Activated T-cell treated with anti-CD3 and anti-CD28 coated beads, Interleukin-2, amount 50 U/mL, for 4 hours (primary cell): Measurements from ENCODE around the gene HSPA8. TPM values are rescaled to one million over a fixed set of nuclear protein-coding genes. Genes with fewer than 3 reads are reported as not detected.
"Not testable (repeated sequence)": the region's sequence is repeated elsewhere in the genome, so short reads cannot be mapped to it uniquely, and the experiment has no call there.

Source experiments
- ATAC-seq, 2 donors: fragments of 200-7000 bp; cut with Tn5 transposase; one replicate each; pipeline ENCODE4 v1.10.0; 2021
- DNase-seq: peaks from one replicate; pipeline ENCODE4 v3.0.0-alpha.2; 2020
- H3K27me3 Mint-ChIP-seq: one replicate; pipeline ENCODE4 v1.8.0; 2021; ENCODE audit warnings: low read depth, mixed read lengths
- H3K36me3 Mint-ChIP-seq: one replicate; pipeline ENCODE4 v1.8.0; 2022; ENCODE audit warnings: mixed read lengths; ENCODE audit not compliant: insufficient read depth
- H3K4me1 Mint-ChIP-seq: one replicate; pipeline ENCODE4 v1.8.0; 2021; ENCODE audit warnings: low read depth, mixed read lengths
- H3K4me3 Mint-ChIP-seq: one replicate; pipeline ENCODE4 v1.8.0; 2021; ENCODE audit warnings: mild to moderate bottlenecking, moderate library complexity, mixed read lengths
- H3K9me3 Mint-ChIP-seq: one replicate; pipeline ENCODE4 v1.8.0; 2021; ENCODE audit warnings: mixed read lengths
- total RNA-seq, 3 donors: library from RNA; stranded (reverse); gene quantifications; one replicate each; pipeline ENCODE4 v1.2.1, GENCODE V29; 2021

Gene HSPA8
- total RNA-seq = 1,000 to 10,000 TPM; 3,255 to 3,669 (median 3,417) TPM

- H3K27me3 Mint-ChIP-seq = no peaks in the 10 kb centered on the region
- peaks cover 62% of the 10 kb centered on the region for H3K36me3 Mint-ChIP-seq
- DNase-seq (peak; percentile 54), ATAC-seq (peak in 1 of 2 donors; percentile 13)
- peak within 1 kb of the TSS; percentile 99 for H3K4me3 Mint-ChIP-seq
- H3K4me1 Mint-ChIP-seq = peaks cover 51% of the 10 kb centered on the region
- H3K9me3 Mint-ChIP-seq = no peaks in the 10 kb centered on the region
Measured at GRCh38 chr11:123061403-123062157, at the start of gene HSPA8. TSS of gene HSPA8 (minus strand) at chr11:123062136. CDS start at chr11:123061324, 812 bp downstream.

- peaks cover 3% of the 10 kb centered on the region for H3K9me3 Mint-ChIP-seq
- no peaks in the 10 kb centered on the region for H3K27me3 Mint-ChIP-seq
- H3K36me3 Mint-ChIP-seq = no peaks in the 10 kb centered on the region
- H3K4me3 Mint-ChIP-seq = no peak overlapping the region
- peaks cover 3% of the 10 kb centered on the region for H3K4me1 Mint-ChIP-seq
- peak in 1 of 2 donors; percentile 61 for ATAC-seq
- no peak for DNase-seq
Measured at GRCh38 chr11:123111465-123111864, 49.5 kb upstream of the HSPA8 start.

DNA sequence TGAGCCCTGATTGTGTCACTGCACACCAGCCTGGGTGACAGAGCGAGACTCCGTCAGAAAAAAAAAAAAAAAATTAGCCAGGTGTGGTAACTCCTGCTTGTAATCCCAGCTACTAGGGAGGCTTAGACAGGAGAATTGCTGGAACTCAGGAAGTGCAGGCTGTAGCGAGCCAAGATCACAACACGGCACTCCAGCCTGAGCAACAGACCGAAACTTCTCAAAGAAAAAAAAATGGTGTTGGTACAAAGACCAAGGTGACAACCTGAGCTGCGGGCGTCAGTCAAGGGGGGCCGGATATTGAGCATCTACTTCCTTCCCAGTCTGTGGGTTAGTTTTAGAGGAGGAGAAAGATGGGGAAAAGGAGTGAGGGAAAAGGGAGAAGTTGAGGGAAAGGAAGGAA is 48.5 kb upstream of the HSPA8 start:
- ATAC-seq = no peak
- Mint-ChIP-seq H3K36me3 (no peaks in the 10 kb centered on the region), H3K27me3 (no peaks in the 10 kb centered on the region), H3K4me3 (no peak overlapping the region), H3K9me3 (no peaks in the 10 kb centered on the region), H3K4me1 (peaks cover 3% of the 10 kb centered on the region)
- no peak for DNase-seq

DNA sequence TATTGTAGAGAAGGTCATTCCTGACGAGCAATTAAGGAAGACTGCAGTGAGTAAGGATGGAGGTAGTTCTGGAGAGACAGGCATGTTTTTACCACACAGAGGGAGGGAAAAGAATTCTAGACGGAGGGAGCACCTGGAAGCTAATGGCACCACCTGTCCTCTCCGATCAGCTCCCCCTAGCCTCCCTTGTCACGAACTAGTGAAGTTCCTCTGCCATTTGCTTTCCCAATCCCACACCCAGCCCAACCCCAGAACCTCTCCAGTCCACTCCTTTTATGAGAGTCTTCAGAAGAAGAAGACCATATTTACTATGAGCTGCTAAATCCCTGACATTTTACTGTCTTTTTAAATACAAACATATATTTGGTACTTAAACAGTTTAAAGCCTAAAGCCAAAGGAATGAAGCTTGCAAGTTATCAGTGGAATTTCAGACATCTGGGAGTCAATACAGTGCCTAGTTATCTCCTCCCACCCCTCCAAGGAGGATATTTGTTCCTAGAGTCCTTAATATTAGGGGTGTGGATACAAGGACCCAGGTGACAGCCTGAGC is 46.1 kb upstream of the HSPA8 start:
- no peak for ATAC-seq
- H3K9me3 Mint-ChIP-seq = no peaks in the 10 kb centered on the region
- no peaks in the 10 kb centered on the region for H3K27me3 Mint-ChIP-seq
- no peaks in the 10 kb centered on the region for H3K36me3 Mint-ChIP-seq
- DNase-seq = no peak
- H3K4me3 Mint-ChIP-seq = no peak overlapping the region
- H3K4me1 Mint-ChIP-seq = peaks cover 8% of the 10 kb centered on the region

DNA sequence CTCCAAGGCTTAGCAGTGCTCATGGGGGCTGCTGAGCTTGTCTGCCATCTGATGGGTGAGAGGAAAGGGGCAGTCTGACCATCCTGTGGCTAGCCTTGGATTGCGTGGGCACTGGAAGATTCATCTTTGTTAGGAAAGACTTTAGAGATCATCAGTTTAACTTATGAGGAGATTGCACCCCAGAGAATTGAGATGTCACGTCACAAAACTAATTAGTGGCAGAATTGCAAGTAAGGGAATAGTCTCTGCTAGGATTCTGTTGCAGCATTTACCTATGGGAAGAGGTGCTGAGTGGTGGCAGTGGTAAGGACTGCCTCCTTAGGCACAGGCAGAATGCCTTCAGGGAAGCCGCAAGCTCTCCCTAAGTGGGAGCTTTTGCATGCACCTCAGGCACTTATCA is 42.8 kb upstream of the HSPA8 start:
- Mint-ChIP-seq H3K4me1 (peaks cover 25% of the 10 kb centered on the region), H3K4me3 (no peak overlapping the region), H3K36me3 (no peaks in the 10 kb centered on the region), H3K27me3 (no peaks in the 10 kb centered on the region), H3K9me3 (no peaks in the 10 kb centered on the region)
- no peak for DNase-seq
- no peak for ATAC-seq

DNA sequence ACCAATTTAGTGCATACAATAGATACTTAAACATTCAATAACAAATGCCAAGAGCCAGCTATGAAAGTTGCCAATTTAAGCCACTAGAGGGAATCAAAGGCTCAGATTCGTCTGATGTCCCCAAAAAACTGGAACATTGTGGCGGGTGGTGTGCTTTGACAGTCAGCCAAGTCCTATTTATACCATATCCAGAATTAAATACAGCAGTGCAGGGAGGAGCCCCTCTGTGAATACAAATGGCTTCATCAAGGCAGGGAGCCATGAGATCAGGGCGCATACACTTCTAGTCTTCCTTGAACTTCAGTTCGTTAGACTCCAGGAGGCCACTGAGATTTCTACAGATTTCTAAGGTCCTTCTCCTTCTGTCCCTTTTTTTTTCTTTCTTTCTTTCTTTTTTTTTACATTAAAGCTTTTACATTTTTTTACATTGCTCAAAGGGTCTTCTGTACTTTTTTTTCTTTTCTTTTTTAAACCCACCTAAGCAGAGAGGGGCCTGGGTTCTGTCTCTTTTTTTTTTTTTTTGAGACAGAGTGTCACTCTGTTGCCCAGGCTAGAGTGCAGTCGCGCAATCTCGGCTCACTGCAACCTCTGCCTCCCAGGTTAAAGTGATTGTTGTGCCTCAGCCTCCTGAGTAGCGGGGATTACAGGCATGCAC is 41.5 kb upstream of the HSPA8 start:
- H3K4me3 Mint-ChIP-seq = no peak overlapping the region
- peak; percentile 10 for DNase-seq
- H3K4me1 Mint-ChIP-seq = peaks cover 26% of the 10 kb centered on the region
- no peaks in the 10 kb centered on the region for H3K27me3 Mint-ChIP-seq
- no peaks in the 10 kb centered on the region for H3K9me3 Mint-ChIP-seq
- H3K36me3 Mint-ChIP-seq = peaks cover 2% of the 10 kb centered on the region
- ATAC-seq = peak; percentile 63 to 72

DNA sequence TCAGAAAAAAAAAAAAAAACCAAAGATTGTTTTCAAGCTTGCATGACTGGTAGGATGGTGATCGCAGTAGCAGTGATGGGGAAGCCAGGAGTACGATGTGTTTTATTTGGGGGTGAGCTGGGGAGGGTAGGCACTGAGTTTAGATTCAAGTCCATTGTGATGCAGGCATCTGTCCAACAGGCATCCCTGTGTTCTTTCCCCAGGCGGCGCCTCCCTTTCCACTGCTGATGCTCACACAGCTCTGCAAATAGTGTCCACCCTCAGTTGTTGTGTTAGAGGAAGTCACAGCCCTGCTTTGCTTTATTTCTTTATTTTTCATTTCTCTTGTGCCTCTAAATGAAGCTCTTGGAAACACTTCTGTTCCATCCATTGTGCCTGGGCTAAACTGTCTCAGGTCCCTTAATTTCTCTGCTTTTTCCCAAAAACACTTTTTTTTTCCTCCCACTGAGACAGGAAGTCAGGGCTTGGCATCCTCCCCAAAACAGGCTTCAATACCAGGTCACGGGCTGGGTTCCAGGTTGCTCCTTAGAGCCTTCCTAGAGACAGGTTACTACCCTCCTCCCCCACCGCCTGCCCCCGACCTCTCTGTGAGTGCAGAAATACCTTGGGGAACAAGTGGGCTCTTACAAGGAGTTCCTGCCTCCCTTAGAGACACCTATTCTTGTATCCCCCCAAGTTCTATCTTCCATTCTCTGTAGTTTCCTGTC is 38.6 kb upstream of the HSPA8 start:
- ATAC-seq (peak in 1 of 2 donors; percentile 40), DNase-seq (no peak)
- Mint-ChIP-seq H3K36me3 (peaks cover 2% of the 10 kb centered on the region), H3K27me3 (no peaks in the 10 kb centered on the region), H3K9me3 (no peaks in the 10 kb centered on the region), H3K4me3 (peak overlapping the region; percentile 31), H3K4me1 (peaks cover 26% of the 10 kb centered on the region)

DNA sequence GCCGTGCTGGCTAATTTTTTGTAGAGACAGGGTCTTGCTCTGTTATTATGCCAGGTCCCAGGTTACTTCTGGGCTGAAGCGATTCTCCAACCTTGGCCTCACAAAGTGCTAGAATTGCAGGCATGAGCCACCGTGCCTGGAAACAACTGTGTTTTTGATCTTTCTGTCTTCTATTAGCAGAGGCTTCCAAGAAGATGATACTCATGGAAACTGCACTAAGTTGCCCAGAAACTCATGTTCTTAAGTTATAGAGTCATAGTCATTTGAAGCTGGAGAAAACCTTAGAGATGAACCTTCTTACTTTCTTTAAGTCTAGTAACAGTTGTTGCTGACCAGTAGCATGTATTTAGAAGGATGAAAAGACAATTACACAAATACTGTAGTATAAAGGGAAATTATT is 37.1 kb upstream of the HSPA8 start:
- Mint-ChIP-seq H3K27me3 (no peaks in the 10 kb centered on the region), H3K36me3 (peaks cover 2% of the 10 kb centered on the region), H3K9me3 (no peaks in the 10 kb centered on the region), H3K4me1 (peaks cover 26% of the 10 kb centered on the region), H3K4me3 (no peak overlapping the region)
- DNase-seq = no peak
- ATAC-seq = no peak

- Mint-ChIP-seq H3K4me1 (peaks cover 11% of the 10 kb centered on the region), H3K36me3 (no peaks in the 10 kb centered on the region)
- ATAC-seq = no peak
Measured at GRCh38 chr11:123093739-123094138, 31.8 kb upstream of the HSPA8 start.

DNA sequence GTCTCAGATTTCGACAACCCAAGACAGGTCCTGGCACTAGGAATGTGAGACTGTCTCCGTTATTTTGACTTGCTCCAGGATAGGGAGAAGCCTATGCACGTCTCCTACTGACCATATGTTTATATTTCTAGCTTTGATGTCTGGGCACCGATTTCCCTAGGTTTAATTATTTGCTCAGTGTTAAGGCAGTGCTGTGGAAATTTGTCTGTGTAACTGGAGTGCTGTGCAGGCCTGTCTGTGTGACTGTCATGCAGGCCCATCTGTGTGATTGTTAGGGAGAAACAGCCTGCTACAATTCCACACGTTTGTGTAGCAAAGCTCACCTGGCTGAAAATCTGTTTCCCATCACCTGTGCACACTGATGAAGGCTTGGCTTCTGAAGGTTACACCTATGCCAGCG is 29.6 kb upstream of the HSPA8 start:
- Mint-ChIP-seq H3K36me3 (no peaks in the 10 kb centered on the region), H3K9me3 (no peaks in the 10 kb centered on the region), H3K27me3 (no peaks in the 10 kb centered on the region), H3K4me3 (no peak overlapping the region), H3K4me1 (peaks cover 27% of the 10 kb centered on the region)
- DNase-seq = no peak
- no peak for ATAC-seq

More at GRCh38 chr11:123093739-123094138, 31.8 kb upstream of the HSPA8 start:
- no peak for DNase-seq
- H3K4me3 Mint-ChIP-seq = no peak overlapping the region
- H3K9me3 Mint-ChIP-seq = no peaks in the 10 kb centered on the region
- no peaks in the 10 kb centered on the region for H3K27me3 Mint-ChIP-seq

GRCh38 chr11:123090168-123090567 is 28.2 kb upstream of the HSPA8 start:
- H3K27me3 Mint-ChIP-seq, DNase-seq, ATAC-seq, H3K4me3 Mint-ChIP-seq, H3K36me3 Mint-ChIP-seq, H3K9me3 Mint-ChIP-seq: not testable (repeated sequence)
- peaks cover 39% of the 10 kb centered on the region for H3K4me1 Mint-ChIP-seq

GRCh38 chr11:123088896-123089295 is 27.0 kb upstream of the HSPA8 start:
- not testable (repeated sequence) for H3K4me3 Mint-ChIP-seq, H3K36me3 Mint-ChIP-seq, H3K27me3 Mint-ChIP-seq, DNase-seq, ATAC-seq, H3K9me3 Mint-ChIP-seq
- H3K4me1 Mint-ChIP-seq = peaks cover 43% of the 10 kb centered on the region

- DNase-seq, H3K27me3 Mint-ChIP-seq: not testable (repeated sequence)
Measured at GRCh38 chr11:123087657-123088056, 25.7 kb upstream of the HSPA8 start.

DNA sequence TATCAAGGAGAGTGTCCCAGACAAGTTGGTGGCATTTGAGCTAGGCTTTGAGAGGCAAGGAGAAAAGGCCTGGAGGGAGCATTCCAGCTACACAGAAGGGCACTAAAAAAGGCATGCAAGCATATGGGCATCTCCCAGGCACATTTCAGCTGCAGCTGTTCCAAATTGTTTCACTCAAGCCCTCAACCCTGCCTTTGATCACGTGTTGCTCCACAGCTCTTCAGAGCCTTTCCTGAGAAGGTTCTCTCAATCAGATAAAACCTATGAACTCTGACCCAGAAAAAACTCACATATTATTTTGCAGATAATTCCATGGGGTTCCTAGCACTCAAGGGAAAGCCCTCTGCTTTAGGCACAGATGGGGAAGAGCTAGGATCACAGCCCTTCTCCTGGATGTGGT is 24.4 kb upstream of the HSPA8 start:
- no peak for ATAC-seq
- peak overlapping the region; percentile 13 for H3K4me3 Mint-ChIP-seq
- peaks cover 4% of the 10 kb centered on the region for H3K36me3 Mint-ChIP-seq
- H3K4me1 Mint-ChIP-seq = peaks cover 61% of the 10 kb centered on the region
- peaks cover 2% of the 10 kb centered on the region for H3K9me3 Mint-ChIP-seq
- no peak for DNase-seq
- no peaks in the 10 kb centered on the region for H3K27me3 Mint-ChIP-seq

More at GRCh38 chr11:123087657-123088056, 25.7 kb upstream of the HSPA8 start:
- H3K9me3 Mint-ChIP-seq, H3K36me3 Mint-ChIP-seq: not testable (repeated sequence)
- peak overlapping the region; percentile 36 for H3K4me3 Mint-ChIP-seq
- ATAC-seq = peak; percentile 69 to 82
- H3K4me1 Mint-ChIP-seq = peaks cover 56% of the 10 kb centered on the region
